HepG2 (cell line): ENCODE data around the gene IL17D. TPM values are rescaled to one million over a fixed set of nuclear protein-coding genes. Genes with fewer than 3 reads are reported as not detected.

Experiments
- ATAC-seq: fragments of 200-7000 bp; cut with Tn5 transposase; 3 replicates; pipeline ENCODE4 v1.9.1; 2020; ENCODE audit warnings: mild to moderate bottlenecking, moderate library complexity
- BruUV-seq: library from RNA; stranded (reverse); fragments of 400-500 nt; replicated peaks from 2 replicates; lab custom pipeline; 2021; lab: Mats Ljungman, UMichigan
- CTCF ChIA-PET: fragments of 300-600 bp; formaldehyde crosslinking; extraction: SDS; loops from one replicate; lab custom pipeline; 2021; ENCODE audit warnings: low total read pairs, inconsistent platforms, low intra/inter-chr PET ratio; lab: Yijun Ruan, JAX
- POLR2A ChIA-PET: fragments of 350-600 bp; sonication (Branson Sonifier 250); formaldehyde crosslinking; loops from one replicate; lab custom pipeline; 2020; ENCODE audit warnings: antibody characterized with exemption, inconsistent platforms; lab: Yijun Ruan, JAX
- DNase-seq: peaks from one replicate; pipeline ENCODE4 v3.0.0-alpha.2; 2015; ENCODE audit warnings: low spot score
- FAIRE-seq: peaks from 3 replicates; lab custom pipeline; 2011; peaks lifted over from hg19 to GRCh38; lab: Jason Lieb, UNC
- H2AFZ ChIP-seq: one replicate; pipeline ENCODE4 v1.6.1; 2011; ENCODE audit warnings: low read length, inconsistent platforms
- H3K27ac ChIP-seq: fragments of 300-600 bp; 3 replicates; pipeline ENCODE4 v1.8.0; 2011; ENCODE audit warnings: mixed run types, mild to moderate bottlenecking, mixed read lengths, low read length, inconsistent platforms; ENCODE audit not compliant: insufficient read depth; ENCODE audit errors: extremely low read length
- H3K27me3 ChIP-seq, 2 experiments: fragments of 200-600 bp in 1 of 2; 2 replicates in 1 of 2; 3 replicates in 1 of 2; pipeline versions ENCODE4 v1.6.0 to v1.8.0; 2011; ENCODE audit warnings: low read length in 2 of 2, mild to moderate bottlenecking in 2 of 2, moderate library complexity in 2 of 2, inconsistent platforms in 1 of 2; ENCODE audit not compliant: insufficient read depth in 2 of 2, control insufficient read depth in 1 of 2
- H3K36me3 ChIP-seq, 2 experiments: fragments of 200-600 bp in 1 of 2; replicated peaks in 1 of 2; 2 replicates in 1 of 2; 3 replicates in 1 of 2; pipeline versions ENCODE4 v1.5.1 to v1.8.0; 2011; ENCODE audit warnings: low read length in 2 of 2, inconsistent platforms in 1 of 2; ENCODE audit not compliant: insufficient read depth in 2 of 2, control insufficient read depth in 1 of 2
- H3K4me1 ChIP-seq: 2 replicates; pipeline ENCODE4 v1.5.1; 2012; ENCODE audit warnings: low read length, inconsistent platforms; ENCODE audit not compliant: insufficient read depth
- H3K4me2 ChIP-seq: 2 replicates; pipeline ENCODE4 v1.6.0; 2011; ENCODE audit warnings: low read depth, low read length, inconsistent platforms
- H3K4me3 ChIP-seq, 3 experiments: fragments of 200-600 bp in 1 of 3; sonication (generic), shearing (Covaris generic) in 1 of 3; replicated peaks in 1 of 3; 2 replicates each; pipeline ENCODE4 v1.5.1; 2011 to 2016; ENCODE audit warnings: low read length in 3 of 3, inconsistent platforms in 2 of 3, low read depth in 2 of 3, mild to moderate bottlenecking in 2 of 3, control low read depth in 1 of 3, mixed read lengths in 1 of 3; ENCODE audit not compliant: insufficient read depth in 1 of 3
- H3K79me2 ChIP-seq: one replicate; pipeline ENCODE4 v1.6.1; 2011; ENCODE audit warnings: low read length, inconsistent platforms; ENCODE audit not compliant: insufficient read depth
- H3K9ac ChIP-seq: 2 replicates; pipeline ENCODE4 v1.6.0; 2011; ENCODE audit warnings: mild to moderate bottlenecking, low read depth, low read length, inconsistent platforms; ENCODE audit not compliant: insufficient read depth
- H3K9me3 ChIP-seq: 2 replicates; pipeline ENCODE4 v1.5.1; 2012; ENCODE audit warnings: mild to moderate bottlenecking, low read length
- H4K20me1 ChIP-seq: 2 replicates; pipeline ENCODE4 v1.6.0; 2011; ENCODE audit warnings: inconsistent platforms, mild to moderate bottlenecking, low read length, moderate library complexity; ENCODE audit not compliant: insufficient read depth
- HNF4A ChIP-seq: sonication (generic); formaldehyde crosslinking; IDR thresholded peaks from 2 replicates; pipeline ENCODE4 v1.4.0; 2020; ENCODE audit warnings: missing genetic modification reagents
- HNRNPL ChIP-seq: fragments of 200-400 bp; formaldehyde crosslinking; IDR thresholded peaks from 2 replicates; pipeline ENCODE4 v1.6.1; 2017; ENCODE audit warnings: mild to moderate bottlenecking, low read depth, low read length
- RBM39 ChIP-seq: fragments of 200-400 bp; formaldehyde crosslinking; IDR thresholded peaks from one replicate; pipeline ENCODE4 v1.6.1; 2018; ENCODE audit warnings: antibody characterized with exemption, mild to moderate bottlenecking, low read depth, low read length; ENCODE audit not compliant: poor library complexity, severe bottlenecking
- SALL1 ChIP-seq: sonication (generic); formaldehyde crosslinking; IDR thresholded peaks from 2 replicates; pipeline ENCODE4 v1.8.0; 2022; ENCODE audit warnings: mild to moderate bottlenecking, missing genetic modification reagents
- SAP130 ChIP-seq: IDR thresholded peaks from 2 replicates; pipeline ENCODE4 v1.6.1; 2016; ENCODE audit warnings: low read depth
- TBX2 ChIP-seq: sonication (generic); formaldehyde crosslinking; IDR thresholded peaks from 2 replicates; pipeline ENCODE4 v1.5.0; 2020; ENCODE audit warnings: missing genetic modification reagents, mild to moderate bottlenecking, borderline replicate concordance
- ZFX ChIP-seq: sonication (generic); formaldehyde crosslinking; IDR thresholded peaks from 2 replicates; pipeline ENCODE4 v1.4.0; 2020; ENCODE audit warnings: mild to moderate bottlenecking, low read depth, missing genetic modification reagents, moderate library complexity
- ZFY ChIP-seq: sonication (generic); formaldehyde crosslinking; IDR thresholded peaks from 2 replicates; pipeline ENCODE4 v1.4.0; 2020; ENCODE audit warnings: missing genetic modification reagents
- ZNF281 ChIP-seq: sonication (generic); formaldehyde crosslinking; IDR thresholded peaks from 2 replicates; pipeline ENCODE4 v1.4.0; 2020; ENCODE audit warnings: missing genetic modification reagents, borderline replicate concordance
- WGBS: methylation state at CpG from one replicate; pipeline ENCODE4 v1.1.6; 2017; ENCODE audit warnings: low lambda C conversion rate; 5-methylcytosine and 5-hydroxymethylcytosine counted together
- in situ Hi-C: cut with HindIII; loops from 2 replicates; pipeline ENCODE4 v1.10.0; 2017; ENCODE audit warnings: low pct_unique_long_range_greater_than_20kb; ENCODE audit not compliant: extremely low pct_ligation_motif_present
- intact Hi-C: fragments of 100-400 bp; cut with micrococcal nuclease; formaldehyde crosslinking; loops from one replicate; pipeline ENCODE4 v1.10.0; 2022; ENCODE audit not compliant: unreplicated experiment
- polyA plus RNA-seq, 8 experiments: library from polyadenylated mRNA; depleted of rRNA in 3 of 8; stranded (reverse) in 7 of 8; unstranded in 1 of 8; fragments of >200 nt; fragmentation: Illumina TruSeq in 4 of 8; extraction: Trizol in 4 of 8; gene quantifications; 2 replicates each; pipeline versions ENCODE4 v1.2.1 to v1.2.3, GENCODE V29; 2011 to 2016; ENCODE audit warnings: low read depth in 4 of 8, missing spikeins in 1 of 8, mixed read lengths in 1 of 8; ENCODE audit not compliant: insufficient read depth in 1 of 8
- total RNA-seq, 5 experiments: library from RNA; depleted of rRNA; stranded (reverse); fragments of >200 nt; fragmentation: Illumina TruSeq; extraction: Trizol; gene quantifications; 2 replicates each; pipeline ENCODE4 v1.2.3, GENCODE V29; 2016; ENCODE audit warnings: low read depth in 1 of 5
- TF ChIP-seq, protein P1 (sequence below): sonication (generic); formaldehyde crosslinking; IDR thresholded peaks from 2 replicates; pipeline ENCODE4 v1.5.1; 2020; ENCODE audit warnings: mild to moderate bottlenecking, missing genetic modification reagents, moderate library complexity
- TF ChIP-seq, protein P2 (sequence below): sonication (generic); formaldehyde crosslinking; IDR thresholded peaks from 2 replicates; pipeline ENCODE4 v1.5.0; 2020; ENCODE audit warnings: mild to moderate bottlenecking, missing genetic modification reagents, moderate library complexity

IL17D gene
- total and polyA plus RNA-seq, 2 of the 13 experiments (the other 11 are each of a cell fraction or from before 2014, with no cell fraction given), result 1.1 to 2.2 TPM

GRCh38 chr13:20717581-20718542, 14.4 kb downstream of the IL17D start:
- FAIRE-seq (no peak), ATAC-seq (peak; percentile 68), DNase-seq (no peak)
- no peaks in the 10 kb centered on the region for H4K20me1 ChIP-seq
- ChIA-PET CTCF (no interaction called here), POLR2A (no interaction called here)
- H3K4me1 ChIP-seq, result peaks cover 52% of the 10 kb centered on the region
- in situ Hi-C loops, result no loop called here
- H3K27me3 ChIP-seq, result no peaks in the 10 kb centered on the region; a peak in 1 of 5 replicates
- no peak overlapping the region for H2AFZ ChIP-seq
- 65% methylated on average over 35 of the region's 44 CpGs for WGBS
- BruUV-seq, result no TSS peak
- no peaks in the 10 kb centered on the region for H3K9me3 ChIP-seq
- H3K79me2 ChIP-seq, result no peaks in the 10 kb centered on the region
- H3K9ac ChIP-seq, result no peak overlapping the region
- H3K36me3 ChIP-seq, result no peaks in the 10 kb centered on the region
- intact Hi-C loops, result no loop called here
- no peak overlapping the region for H3K27ac ChIP-seq
- peak overlapping the region; percentile 67 for H3K4me2 ChIP-seq
- H3K4me3 ChIP-seq, result peak overlapping the region in 2 of 3 experiments; percentile 30 to 41; a peak in 3 of 6 replicates
- TF ChIP-seq HNF4A (CRISPR knock-in tag) (peak; percentile 45), SAP130 (no peak), ZFY (CRISPR knock-in tag) (peak; percentile 38; the same call in 1 of the 2 replicates), SALL1 (peak; percentile 26; the same call in 1 of the 2 replicates), TBX2 (peak; percentile 42; the same call in 1 of the 2 replicates), HNRNPL (0 out of 2 replicates have a peak, but pooled peaks have one; percentile 2), ZNF281 (CRISPR knock-in tag) (peak; percentile 36; the same call in 1 of the 2 replicates), RBM39 (no peak), ZFX (CRISPR knock-in tag) (peak; percentile 43; the same call in 1 of the 2 replicates)
- TF ChIP-seq, protein P1, sequence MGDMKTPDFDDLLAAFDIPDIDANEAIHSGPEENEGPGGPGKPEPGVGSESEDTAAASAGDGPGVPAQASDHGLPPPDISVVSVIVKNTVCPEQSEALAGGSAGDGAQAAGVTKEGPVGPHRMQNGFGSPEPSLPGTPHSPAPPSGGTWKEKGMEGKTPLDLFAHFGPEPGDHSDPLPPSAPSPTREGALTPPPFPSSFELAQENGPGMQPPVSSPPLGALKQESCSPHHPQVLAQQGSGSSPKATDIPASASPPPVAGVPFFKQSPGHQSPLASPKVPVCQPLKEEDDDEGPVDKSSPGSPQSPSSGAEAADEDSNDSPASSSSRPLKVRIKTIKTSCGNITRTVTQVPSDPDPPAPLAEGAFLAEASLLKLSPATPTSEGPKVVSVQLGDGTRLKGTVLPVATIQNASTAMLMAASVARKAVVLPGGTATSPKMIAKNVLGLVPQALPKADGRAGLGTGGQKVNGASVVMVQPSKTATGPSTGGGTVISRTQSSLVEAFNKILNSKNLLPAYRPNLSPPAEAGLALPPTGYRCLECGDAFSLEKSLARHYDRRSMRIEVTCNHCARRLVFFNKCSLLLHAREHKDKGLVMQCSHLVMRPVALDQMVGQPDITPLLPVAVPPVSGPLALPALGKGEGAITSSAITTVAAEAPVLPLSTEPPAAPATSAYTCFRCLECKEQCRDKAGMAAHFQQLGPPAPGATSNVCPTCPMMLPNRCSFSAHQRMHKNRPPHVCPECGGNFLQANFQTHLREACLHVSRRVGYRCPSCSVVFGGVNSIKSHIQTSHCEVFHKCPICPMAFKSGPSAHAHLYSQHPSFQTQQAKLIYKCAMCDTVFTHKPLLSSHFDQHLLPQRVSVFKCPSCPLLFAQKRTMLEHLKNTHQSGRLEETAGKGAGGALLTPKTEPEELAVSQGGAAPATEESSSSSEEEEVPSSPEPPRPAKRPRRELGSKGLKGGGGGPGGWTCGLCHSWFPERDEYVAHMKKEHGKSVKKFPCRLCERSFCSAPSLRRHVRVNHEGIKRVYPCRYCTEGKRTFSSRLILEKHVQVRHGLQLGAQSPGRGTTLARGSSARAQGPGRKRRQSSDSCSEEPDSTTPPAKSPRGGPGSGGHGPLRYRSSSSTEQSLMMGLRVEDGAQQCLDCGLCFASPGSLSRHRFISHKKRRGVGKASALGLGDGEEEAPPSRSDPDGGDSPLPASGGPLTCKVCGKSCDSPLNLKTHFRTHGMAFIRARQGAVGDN (CRISPR knock-in tag), result peak; percentile 48; the same call in 1 of the 2 replicates
- TF ChIP-seq, protein P2, sequence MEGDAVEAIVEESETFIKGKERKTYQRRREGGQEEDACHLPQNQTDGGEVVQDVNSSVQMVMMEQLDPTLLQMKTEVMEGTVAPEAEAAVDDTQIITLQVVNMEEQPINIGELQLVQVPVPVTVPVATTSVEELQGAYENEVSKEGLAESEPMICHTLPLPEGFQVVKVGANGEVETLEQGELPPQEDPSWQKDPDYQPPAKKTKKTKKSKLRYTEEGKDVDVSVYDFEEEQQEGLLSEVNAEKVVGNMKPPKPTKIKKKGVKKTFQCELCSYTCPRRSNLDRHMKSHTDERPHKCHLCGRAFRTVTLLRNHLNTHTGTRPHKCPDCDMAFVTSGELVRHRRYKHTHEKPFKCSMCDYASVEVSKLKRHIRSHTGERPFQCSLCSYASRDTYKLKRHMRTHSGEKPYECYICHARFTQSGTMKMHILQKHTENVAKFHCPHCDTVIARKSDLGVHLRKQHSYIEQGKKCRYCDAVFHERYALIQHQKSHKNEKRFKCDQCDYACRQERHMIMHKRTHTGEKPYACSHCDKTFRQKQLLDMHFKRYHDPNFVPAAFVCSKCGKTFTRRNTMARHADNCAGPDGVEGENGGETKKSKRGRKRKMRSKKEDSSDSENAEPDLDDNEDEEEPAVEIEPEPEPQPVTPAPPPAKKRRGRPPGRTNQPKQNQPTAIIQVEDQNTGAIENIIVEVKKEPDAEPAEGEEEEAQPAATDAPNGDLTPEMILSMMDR (CRISPR knock-in tag), result no peak
